ENCODE measurements around the gene ALDH1B1. TPM values are rescaled to one million over a fixed set of nuclear protein-coding genes. Genes with fewer than 3 reads are reported as not detected.

Gene ALDH1B1
- total and polyA plus RNA-seq, 2 of the 13 experiments (the other 11 are each of a cell fraction or from before 2014, with no cell fraction given) = 45.1 to 125 TPM

GRCh38 chr9:38428062-38428461 lies 35.6 kb downstream of the ALDH1B1 start:
- no peak overlapping the region for H3K27ac ChIP-seq (ENCODE audit: extremely low read length, insufficient read depth, low read length)
- peaks cover 24% of the 10 kb centered on the region for H3K4me1 ChIP-seq (ENCODE audit: insufficient read depth, low read length)
- ChIA-PET POLR2A (no interaction called here), CTCF (ENCODE audit: low intra/inter-chr PET ratio, low total read pairs) (no interaction called here)
- DNase-seq (ENCODE audit: low spot score) (no peak), FAIRE-seq (no peak), ATAC-seq (no peak)
- intact Hi-C loops (cut with micrococcal nuclease; ENCODE audit: unreplicated experiment) (no loop called here), in situ Hi-C loops (cut with HindIII; ENCODE audit: extremely low pct_ligation_motif_present, low pct_unique_long_range_greater_than_20kb) (no loop called here)
- BruUV-seq (replicated peaks) = no TSS peak
- no peaks in the 10 kb centered on the region for H3K9me3 ChIP-seq (ENCODE audit: low read length)
- no peak overlapping the region for H3K4me2 ChIP-seq (ENCODE audit: low read depth, low read length)
- H3K36me3 ChIP-seq (replicated peaks in 1 of 2; ENCODE audit: control insufficient read depth in 1 of 2, insufficient read depth in 2 of 2, low read length in 2 of 2) = no peaks in the 10 kb centered on the region
- no peaks in the 10 kb centered on the region for H4K20me1 ChIP-seq (ENCODE audit: insufficient read depth, low read length)
- H3K4me3 ChIP-seq (replicated peaks in 1 of 3; ENCODE audit: insufficient read depth in 1 of 3, low read depth in 2 of 3, low read length in 3 of 3) = no peak overlapping the region
- WGBS (ENCODE audit: low lambda C conversion rate) = 33% methylated on average over 1 of the region's 1 CpG
- H2AFZ ChIP-seq (ENCODE audit: low read length) = no peak overlapping the region
- no peak overlapping the region for H3K9ac ChIP-seq (ENCODE audit: insufficient read depth, low read depth, low read length)
- no peaks in the 10 kb centered on the region for H3K79me2 ChIP-seq (ENCODE audit: insufficient read depth, low read length)
- TF ChIP-seq ZNF549 (CRISPR knock-in tag; IDR thresholded peaks at IDR 0.05) = no peak
- no peak for TF ChIP-seq ONECUT2 (CRISPR knock-in tag; IDR thresholded peaks at IDR 0.05)
- no peak for TF ChIP-seq IRX3 (CRISPR knock-in tag; IDR thresholded peaks at IDR 0.05; ENCODE audit: borderline replicate concordance, low read depth)
- TF ChIP-seq, protein P1, sequence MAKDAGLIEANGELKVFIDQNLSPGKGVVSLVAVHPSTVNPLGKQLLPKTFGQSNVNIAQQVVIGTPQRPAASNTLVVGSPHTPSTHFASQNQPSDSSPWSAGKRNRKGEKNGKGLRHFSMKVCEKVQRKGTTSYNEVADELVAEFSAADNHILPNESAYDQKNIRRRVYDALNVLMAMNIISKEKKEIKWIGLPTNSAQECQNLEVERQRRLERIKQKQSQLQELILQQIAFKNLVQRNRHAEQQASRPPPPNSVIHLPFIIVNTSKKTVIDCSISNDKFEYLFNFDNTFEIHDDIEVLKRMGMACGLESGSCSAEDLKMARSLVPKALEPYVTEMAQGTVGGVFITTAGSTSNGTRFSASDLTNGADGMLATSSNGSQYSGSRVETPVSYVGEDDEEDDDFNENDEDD (CRISPR knock-in tag; IDR thresholded peaks at IDR 0.05; ENCODE audit: borderline replicate concordance) = no peak
- no peak for TF ChIP-seq CREM (IDR thresholded peaks at IDR 0.05)
- TF ChIP-seq CREM (CRISPR knock-in tag; IDR thresholded peaks at IDR 0.05) = no peak
- no peak for TF ChIP-seq FOXA1 (IDR thresholded peaks at IDR 0.05)
- no peak for TF ChIP-seq FOXA1 (CRISPR knock-in tag; IDR thresholded peaks at IDR 0.05)
- TF ChIP-seq SIX4 (CRISPR knock-in tag; IDR thresholded peaks at IDR 0.05) = no peak
- no peak for TF ChIP-seq HNRNPK (IDR thresholded peaks at IDR 0.05; ENCODE audit: low read depth, low read length, poor library complexity, severe bottlenecking)
- TF ChIP-seq MIXL1 (CRISPR knock-in tag; IDR thresholded peaks at IDR 0.05) = no peak
- TF ChIP-seq AGO1 (IDR thresholded peaks at IDR 0.05; ENCODE audit: low read depth, low read length, poor library complexity, severe bottlenecking) = no peak
- TF ChIP-seq, protein P2, sequence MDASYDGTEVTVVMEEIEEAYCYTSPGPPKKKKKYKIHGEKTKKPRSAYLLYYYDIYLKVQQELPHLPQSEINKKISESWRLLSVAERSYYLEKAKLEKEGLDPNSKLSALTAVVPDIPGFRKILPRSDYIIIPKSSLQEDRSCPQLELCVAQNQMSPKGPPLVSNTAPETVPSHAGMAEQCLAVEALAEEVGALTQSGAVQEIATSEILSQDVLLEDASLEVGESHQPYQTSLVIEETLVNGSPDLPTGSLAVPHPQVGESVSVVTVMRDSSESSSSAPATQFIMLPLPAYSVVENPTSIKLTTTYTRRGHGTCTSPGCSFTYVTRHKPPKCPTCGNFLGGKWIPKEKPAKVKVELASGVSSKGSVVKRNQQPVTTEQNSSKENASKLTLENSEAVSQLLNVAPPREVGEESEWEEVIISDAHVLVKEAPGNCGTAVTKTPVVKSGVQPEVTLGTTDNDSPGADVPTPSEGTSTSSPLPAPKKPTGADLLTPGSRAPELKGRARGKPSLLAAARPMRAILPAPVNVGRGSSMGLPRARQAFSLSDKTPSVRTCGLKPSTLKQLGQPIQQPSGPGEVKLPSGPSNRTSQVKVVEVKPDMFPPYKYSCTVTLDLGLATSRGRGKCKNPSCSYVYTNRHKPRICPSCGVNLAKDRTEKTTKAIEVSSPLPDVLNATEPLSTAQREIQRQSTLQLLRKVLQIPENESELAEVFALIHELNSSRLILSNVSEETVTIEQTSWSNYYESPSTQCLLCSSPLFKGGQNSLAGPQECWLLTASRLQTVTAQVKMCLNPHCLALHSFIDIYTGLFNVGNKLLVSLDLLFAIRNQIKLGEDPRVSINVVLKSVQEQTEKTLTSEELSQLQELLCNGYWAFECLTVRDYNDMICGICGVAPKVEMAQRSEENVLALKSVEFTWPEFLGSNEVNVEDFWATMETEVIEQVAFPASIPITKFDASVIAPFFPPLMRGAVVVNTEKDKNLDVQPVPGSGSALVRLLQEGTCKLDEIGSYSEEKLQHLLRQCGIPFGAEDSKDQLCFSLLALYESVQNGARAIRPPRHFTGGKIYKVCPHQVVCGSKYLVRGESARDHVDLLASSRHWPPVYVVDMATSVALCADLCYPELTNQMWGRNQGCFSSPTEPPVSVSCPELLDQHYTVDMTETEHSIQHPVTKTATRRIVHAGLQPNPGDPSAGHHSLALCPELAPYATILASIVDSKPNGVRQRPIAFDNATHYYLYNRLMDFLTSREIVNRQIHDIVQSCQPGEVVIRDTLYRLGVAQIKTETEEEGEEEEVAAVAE (CRISPR knock-in tag; IDR thresholded peaks at IDR 0.05; ENCODE audit: borderline replicate concordance) = no peak
- peaks cover 0 to 45% of the 10 kb centered on the region in 2 experiments; a peak in 4 of 5 replicates for H3K27me3 ChIP-seq (ENCODE audit: control insufficient read depth in 1 of 2, insufficient read depth in 2 of 2, low read length in 2 of 2)

Data from HepG2 (cell line).